GM04503 (cell line): Measurements from ENCODE around the gene CGREF1.
A peak's percentile ranks its signal among the peaks of the same experiment; 100 is the strongest.

Experiments
- DNase-seq: peaks from one replicate; pipeline ENCODE4 v3.0.0-alpha.2; 2012; ENCODE audit warnings: low read depth

The CGREF1 gene

GRCh38 chr2:27073782-27074181, 45.1 kb downstream of the CGREF1 start:
- DNase-seq = no peak

DNA sequence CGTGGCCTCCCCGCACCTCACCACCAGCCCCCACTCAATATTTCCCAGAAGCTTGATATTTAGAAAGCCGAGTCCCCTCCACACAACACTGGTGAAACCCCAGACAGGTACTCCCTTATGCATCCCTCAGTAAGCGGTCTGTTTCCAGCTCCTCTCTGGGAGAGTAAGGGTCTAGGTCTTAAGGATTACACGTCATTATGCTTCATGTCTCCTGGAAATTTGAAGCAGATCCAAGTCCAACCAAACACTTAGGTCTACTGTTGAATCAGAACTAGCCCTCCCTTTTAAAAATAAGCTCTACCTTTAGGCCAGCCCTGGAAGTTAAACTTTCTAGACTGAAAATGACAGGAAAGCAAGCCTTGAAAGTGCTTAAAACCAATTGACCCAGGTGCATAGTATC, 46.0 kb downstream of the CGREF1 start:
- no peak for DNase-seq

- no peak for DNase-seq
These were observed 46.7 kb downstream of the CGREF1 start for GRCh38 chr2:27071990-27072830.

DNA sequence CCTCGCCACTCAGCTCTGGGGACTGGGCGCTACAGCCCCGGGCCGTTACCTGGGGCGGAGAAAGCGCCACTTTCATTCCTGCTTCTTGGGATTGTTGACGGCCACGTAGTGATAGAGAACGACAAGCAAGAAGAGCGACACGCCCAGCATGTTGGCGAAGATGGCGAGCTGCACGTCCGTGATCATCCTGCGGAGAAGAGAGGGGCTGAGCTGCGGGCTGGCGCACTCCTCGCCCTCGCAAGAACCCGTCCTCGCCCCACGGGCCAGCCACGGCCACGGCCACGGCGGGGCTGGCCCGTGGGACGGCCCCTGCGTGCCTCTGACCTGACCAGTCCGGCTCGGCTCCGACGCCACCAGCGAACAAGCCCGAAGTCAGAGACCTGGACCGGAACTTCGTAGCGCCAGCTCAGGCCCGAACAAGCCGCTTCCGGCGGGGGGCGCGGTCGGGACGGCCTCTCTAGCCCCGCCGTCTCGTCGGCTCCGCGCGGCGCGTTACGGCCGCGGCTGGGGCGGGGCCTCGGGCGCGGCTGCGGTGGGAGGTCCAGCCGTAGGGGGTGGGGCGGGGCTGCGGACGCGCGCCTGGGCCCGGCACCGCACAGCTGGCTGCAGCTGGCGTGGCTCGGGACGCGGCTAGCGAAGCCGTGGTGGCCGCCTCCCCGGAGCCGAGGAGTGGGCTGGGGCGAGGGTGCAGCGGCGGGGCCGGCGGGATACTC, 47.5 kb downstream of the CGREF1 start, which contains the start of gene OST4:
Gene OST4, minus strand, starts transcription at position 378 of the 713 bp plus-strand sequence.
- DNase-seq = no peak

- DNase-seq = no peak
These were observed 48.2 kb downstream of the CGREF1 start for GRCh38 chr2:27070653-27071276.

- DNase-seq = no peak
These were observed 48.8 kb downstream of the CGREF1 start for GRCh38 chr2:27069961-27070618.

GRCh38 chr2:27069436-27069835, 49.5 kb downstream of the CGREF1 start:
- DNase-seq = no peak

- no peak for DNase-seq
These were observed 51.5 kb downstream of the CGREF1 start for GRCh38 chr2:27067385-27067784.

DNA sequence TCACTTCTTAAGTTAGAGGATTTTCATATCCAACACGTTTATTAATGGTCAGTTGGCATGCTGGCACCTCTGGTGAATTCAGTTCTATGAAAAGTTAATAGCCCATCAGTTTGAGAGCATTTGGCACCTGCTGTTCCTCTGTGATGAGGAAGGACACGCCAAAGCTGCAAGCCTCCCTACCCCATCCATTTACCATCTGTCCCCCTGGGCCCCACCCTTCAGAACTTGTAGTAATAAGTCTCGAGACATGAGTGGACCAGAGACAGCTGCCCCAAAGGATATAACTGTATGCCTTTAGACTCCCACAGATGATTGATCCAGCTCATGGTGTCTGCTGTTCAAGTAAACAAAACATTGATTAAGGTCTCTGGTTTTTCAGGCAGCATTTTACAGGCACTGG, 53.8 kb downstream of the CGREF1 start:
- DNase-seq = no peak

DNA sequence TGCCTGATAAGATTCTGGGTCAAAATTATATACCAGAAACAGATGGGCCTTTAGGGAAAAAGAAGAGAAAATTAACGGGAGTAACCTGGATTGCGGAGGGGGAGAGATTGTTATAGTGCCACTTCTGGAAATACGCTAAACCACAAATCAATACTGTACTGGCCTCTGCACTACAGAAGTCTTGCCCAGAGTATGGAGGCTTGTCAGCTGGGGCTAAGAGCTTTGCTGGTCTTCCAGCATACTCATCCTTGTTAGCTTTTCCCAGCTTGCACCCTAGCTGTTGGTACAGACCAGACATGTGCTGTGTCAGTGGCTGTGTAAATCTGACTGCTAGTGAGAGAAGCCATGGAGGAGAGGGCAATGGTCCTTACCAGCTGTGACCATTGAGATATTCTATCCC, 58.6 kb downstream of the CGREF1 start:
- DNase-seq = no peak

DNA sequence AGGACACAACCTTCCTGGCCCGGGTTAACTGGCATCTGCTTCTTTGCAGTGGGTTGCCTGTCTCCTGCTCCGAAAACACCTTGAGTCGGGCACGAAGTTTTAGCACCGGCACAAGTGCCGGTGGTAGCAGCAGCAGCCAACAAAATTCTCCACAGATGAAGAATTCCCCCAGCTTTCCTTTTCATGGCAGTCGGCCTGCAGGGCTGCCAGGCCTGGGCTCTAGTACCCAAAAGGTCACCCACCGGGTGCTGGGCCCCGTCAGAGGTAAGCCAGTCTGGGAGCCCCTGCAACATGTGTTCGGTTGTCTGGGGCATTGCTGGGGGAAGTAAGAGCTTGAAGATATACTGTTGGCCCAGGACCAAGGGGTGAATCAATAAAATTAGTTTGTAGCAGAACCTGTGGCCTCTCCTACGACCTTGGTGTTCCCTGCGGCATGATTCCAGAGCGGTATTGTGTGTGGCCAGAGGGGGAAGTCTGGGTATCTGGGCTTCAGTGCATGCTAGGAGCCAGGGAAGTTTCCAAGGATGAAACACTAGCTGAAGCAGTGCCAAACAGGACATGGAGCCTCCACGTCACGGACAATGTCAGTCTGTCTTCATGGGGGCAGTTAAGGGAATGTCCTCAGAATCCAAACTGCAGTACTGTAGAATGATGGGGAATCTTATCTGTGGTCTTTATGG, 59.6 kb downstream of the CGREF1 start:
- DNase-seq = no peak

DNA sequence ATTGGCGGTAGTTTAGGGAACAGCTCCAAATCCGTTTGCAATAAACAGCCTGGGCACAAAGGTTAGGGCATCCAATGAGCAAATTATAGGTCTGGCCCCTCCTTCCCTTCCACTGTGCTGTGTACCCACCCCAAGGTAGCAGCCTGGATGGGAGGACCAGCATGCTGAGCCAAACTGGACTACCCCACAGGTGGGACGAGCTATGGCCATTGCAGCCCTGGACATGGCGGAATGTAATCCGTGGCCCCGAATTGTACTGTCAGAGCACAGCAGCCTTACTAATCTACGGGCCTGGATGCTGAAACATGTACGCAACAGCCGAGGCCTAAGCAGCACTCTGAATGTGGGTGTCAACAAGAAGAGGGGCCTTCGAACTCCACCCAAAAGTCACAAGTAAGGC, 60.7 kb downstream of the CGREF1 start:
- DNase-seq = no peak

- no peak for DNase-seq
These were observed 61.7 kb downstream of the CGREF1 start for GRCh38 chr2:27057184-27057583.

DNA sequence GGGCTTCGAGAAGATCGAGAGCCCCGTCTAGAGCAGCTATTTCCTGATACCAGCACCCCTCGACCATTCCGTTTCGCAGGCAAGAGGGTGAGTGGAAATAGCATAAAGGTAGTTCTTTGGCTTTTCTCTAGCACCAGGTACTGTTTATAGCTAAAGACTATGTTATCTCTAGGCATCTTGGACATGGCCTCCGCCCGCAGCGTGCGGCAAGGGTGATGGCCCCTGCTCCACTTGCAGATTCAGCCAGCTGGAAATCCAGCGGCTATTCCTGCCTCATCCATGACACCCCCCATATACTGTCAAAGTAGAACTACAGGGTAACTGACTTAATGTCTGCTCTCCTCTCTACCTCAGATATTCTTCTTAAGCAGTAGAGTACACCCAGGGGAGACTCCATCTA, 64.2 kb downstream of the CGREF1 start:
- no peak for DNase-seq

GRCh38 chr2:27053776-27054175, 65.2 kb downstream of the CGREF1 start:
- DNase-seq = no peak

- DNase-seq = no peak
These were observed 65.6 kb downstream of the CGREF1 start for GRCh38 chr2:27053321-27053720.

- DNase-seq = no peak
These were observed 66.9 kb downstream of the CGREF1 start for GRCh38 chr2:27051902-27052645.

DNA sequence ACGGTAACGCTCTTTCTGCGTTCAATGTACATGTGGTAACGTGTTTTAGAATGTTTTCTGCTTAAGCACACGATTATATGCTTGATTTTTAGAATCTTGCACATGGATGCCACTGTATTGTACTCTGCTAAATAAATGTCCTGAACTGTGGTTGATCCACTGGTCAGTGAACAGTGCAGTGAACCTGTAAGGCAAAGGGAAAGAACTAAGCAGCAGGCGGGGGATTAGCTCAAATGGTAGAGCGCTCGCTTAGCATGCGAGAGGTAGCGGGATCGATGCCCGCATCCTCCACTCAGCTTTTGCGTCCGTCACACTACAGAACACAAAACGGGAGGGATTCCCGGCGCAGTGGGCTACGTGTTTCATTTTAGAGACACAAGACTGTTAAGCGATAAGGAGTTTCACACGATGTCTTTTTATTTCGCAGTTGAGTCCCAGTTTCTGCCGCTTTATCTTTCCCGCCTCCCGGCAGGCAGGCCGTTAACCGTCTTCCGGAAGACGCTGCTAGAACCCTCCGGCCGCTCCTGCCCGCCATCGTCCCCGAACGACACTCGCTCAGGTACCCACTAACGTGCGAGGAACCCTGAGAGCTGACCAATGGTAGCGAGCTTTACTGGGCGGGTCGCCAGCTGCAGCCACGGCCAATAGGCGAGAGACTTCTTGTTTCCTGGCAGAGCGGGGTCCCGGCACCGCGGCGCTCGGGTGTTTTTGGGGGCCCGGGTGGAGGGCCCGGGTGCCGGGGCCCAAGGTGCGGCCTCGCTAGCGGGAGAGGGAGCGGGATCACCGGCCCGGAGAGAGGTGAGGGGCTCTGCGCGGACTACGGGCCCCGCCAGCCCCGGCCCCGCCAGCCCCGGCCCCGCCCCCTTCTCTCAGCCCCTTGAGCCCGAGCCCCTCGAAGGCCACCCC, 67.7 kb downstream of the CGREF1 start, which contains the start of gene AGBL5:
Gene AGBL5, plus strand, starts transcription at position 673 of the 906 bp plus-strand sequence. CDS start 1,291 bp downstream, outside the sequence.
- peak; percentile 84 for DNase-seq
